Frontal cortex (tissue), 4 donors: Measurements from ENCODE around the gene PIK3R2. TPM values are rescaled to one million over a fixed set of nuclear protein-coding genes. Genes with fewer than 3 reads are reported as not detected.
A peak's percentile ranks its signal among the peaks of the same experiment; 100 is the strongest.

ENCODE experiments used
- DNase-seq, 2 donors: peaks; one replicate each; pipeline ENCODE4 v3.0.0; 2012; ENCODE audit warnings: low spot score in 2 of 2
- FAIRE-seq: peaks from 2 replicates; lab custom pipeline; 2012; peaks lifted over from hg19 to GRCh38; lab: Jason Lieb, UNC
- total RNA-seq: library from RNA; depleted of rRNA; stranded (reverse); fragments of >200 nt; gene quantifications from one replicate; pipeline ENCODE4 v1.2.3, GENCODE V29; 2014
- donor health status: control.
- donor health status: control.
- donor health status: control.

The PIK3R2 gene
- total RNA-seq, 1 donor from 2014 or later = 24.9 TPM

- peak in 1 of 2 donors; percentile 40 for DNase-seq
- no peak for FAIRE-seq
Observed at GRCh38 chr19:18168673-18169381, 15.9 kb downstream of the PIK3R2 start.

DNA sequence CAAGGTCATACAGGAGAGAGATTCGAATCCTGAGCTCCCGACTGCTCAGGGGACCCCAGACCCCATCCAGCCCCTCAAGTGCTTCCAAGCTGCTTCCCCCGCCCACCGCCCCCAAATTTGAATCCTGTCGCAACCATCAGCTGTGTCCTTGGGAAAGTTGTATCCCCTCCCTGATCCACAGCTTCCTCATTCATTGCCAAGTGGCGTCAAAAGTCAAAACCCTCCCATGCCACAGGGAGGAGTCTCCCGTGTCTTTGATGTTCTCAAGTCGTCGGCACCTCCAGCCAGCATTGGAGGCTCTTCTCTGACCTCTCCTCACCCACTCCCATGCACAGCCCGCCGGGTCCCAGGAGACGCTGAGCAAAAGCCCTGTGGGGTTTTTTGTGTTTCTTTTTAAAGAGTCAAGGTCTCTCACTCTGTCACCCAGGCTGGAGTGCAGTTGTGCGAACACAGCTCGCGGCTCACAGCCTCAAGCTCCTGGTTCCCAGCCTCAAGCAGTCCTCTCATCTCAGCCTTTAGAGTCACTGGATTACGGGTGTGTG is 17.8 kb downstream of the PIK3R2 start:
- FAIRE-seq (no peak), DNase-seq (peak in 1 of 2 donors; percentile 53)

GRCh38 chr19:18171605-18172327 is 18.8 kb downstream of the PIK3R2 start:
- DNase-seq (peak in 1 of 2 donors; percentile 34), FAIRE-seq (no peak)

- FAIRE-seq (no peak), DNase-seq (peak in 1 of 2 donors; percentile 24)
Observed at GRCh38 chr19:18172331-18173053, 19.5 kb downstream of the PIK3R2 start.

GRCh38 chr19:18173054-18173571 is 20.1 kb downstream of the PIK3R2 start:
- FAIRE-seq (no peak), DNase-seq (peak in 1 of 2 donors; percentile 29)

- FAIRE-seq = no peak
Observed at GRCh38 chr19:18173572-18174288, 20.8 kb downstream of the PIK3R2 start, which contains the start of gene IFI30. IFI30 (plus strand) TSS chr19:18173813; CDS start chr19:18173842, 29 bp downstream.

DNA sequence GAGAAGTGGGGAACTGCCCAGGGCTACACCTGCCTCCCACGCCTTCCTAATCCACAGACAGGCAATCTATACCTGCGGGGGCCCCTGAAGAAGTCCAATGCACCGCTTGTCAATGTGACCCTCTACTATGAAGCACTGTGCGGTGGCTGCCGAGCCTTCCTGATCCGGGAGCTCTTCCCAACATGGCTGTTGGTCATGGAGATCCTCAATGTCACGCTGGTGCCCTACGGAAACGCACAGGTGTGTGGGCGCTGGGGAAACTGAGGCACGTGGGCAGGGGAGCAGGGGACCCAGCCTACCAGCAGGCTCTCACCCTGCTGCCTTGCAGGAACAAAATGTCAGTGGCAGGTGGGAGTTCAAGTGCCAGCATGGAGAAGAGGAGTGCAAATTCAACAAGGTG is 22.0 kb downstream of the PIK3R2 start:
- no peak for FAIRE-seq
- peak in 1 of 2 donors; percentile 6 for DNase-seq

More at GRCh38 chr19:18173572-18174288, 20.8 kb downstream of the PIK3R2 start, which contains the start of gene IFI30:
- DNase-seq = peak; percentile 53 to 80

DNA sequence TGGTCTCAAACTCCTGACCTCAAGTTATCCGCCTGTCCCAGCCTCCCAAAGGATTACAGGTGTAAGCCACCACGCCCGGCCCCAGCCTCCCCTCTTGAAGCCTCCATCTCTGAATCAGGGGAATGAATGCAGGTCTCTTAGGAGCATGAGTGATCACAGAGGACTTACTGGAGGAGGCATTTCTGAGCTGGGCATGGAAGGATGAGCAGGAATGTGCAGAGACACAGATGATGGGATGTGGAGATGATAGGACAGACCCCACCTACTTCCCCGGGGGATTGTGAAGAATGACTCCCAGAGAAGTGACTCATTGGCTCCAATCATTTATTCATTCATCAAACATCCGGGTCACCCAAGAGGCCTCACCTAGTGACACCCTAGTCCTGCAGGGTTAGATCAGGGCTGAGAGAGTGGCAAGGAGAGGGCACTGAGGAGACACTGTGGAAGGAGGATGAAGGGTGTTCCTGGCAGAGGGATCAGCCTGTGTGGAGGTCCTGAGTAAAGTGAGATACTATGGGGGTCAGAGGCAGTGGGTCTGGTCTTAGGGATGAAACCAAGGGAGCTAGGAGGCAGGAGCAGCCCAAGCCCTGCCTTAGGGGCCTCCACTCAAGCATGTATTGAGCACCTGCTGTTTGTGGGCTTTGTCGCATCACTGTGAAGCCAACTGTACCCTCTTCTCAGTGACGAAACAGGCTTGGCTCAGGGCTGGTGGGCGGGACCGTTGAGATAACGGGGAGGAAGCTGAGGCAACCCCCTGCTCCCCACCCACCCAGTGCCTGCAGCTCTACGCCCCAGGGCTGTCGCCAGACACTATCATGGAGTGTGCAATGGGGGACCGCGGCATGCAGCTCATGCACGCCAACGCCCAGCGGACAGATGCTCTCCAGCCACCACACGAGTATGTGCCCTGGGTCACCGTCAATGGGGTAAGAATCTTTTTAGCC is 23.7 kb downstream of the PIK3R2 start:
- DNase-seq (peak in 1 of 2 donors; percentile 2), FAIRE-seq (no peak)

GRCh38 chr19:18179957-18180356 is 27.0 kb downstream of the PIK3R2 start:
- DNase-seq (peak in 1 of 2 donors; percentile 1), FAIRE-seq (no peak)

- DNase-seq = no peak
- FAIRE-seq = no peak
Observed at GRCh38 chr19:18183529-18183928, 30.6 kb downstream of the PIK3R2 start.

DNA sequence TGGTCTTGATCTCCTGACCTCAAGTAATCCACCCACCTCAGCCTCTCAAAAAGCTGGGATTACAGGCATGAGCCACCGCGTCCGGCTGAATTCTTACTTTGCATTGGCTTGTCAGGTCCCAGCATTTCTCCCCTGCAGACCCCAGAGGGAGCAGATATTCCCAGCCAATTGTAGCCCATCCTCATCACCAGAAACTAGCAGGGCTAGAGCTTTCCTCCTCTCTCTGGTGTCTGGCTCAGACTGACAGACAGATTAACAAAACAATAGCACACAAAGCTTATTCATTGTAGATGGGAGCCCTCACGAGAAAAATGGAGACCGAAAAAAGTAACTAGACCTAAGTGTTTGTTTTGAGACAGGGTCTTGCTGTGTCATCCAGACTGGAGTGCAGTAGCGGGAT is 32.6 kb downstream of the PIK3R2 start:
- no peak for DNase-seq
- no peak for FAIRE-seq

DNA sequence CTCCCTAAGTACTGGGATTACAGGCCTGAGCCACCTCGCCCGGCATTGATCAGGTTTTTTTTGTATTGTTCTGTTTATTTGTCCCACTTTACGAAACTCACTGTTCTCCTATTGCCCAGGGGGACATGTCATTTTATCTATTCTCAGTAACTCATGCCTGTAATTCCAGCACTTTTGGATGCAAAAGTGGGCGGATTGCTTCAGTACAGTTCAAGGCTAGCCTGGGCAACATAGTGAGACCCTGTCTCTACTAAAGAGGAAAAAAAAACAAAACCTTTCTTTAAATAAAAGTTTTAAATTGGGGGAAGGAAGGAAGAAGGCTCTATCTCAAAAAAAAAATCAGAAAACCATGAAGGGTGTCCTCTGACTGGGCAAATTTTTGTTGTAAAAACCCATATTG is 37.3 kb downstream of the PIK3R2 start:
- FAIRE-seq (no peak), DNase-seq (no peak)

GRCh38 chr19:18191640-18192062 is 38.7 kb downstream of the PIK3R2 start:
- DNase-seq = no peak
- no peak for FAIRE-seq

DNA sequence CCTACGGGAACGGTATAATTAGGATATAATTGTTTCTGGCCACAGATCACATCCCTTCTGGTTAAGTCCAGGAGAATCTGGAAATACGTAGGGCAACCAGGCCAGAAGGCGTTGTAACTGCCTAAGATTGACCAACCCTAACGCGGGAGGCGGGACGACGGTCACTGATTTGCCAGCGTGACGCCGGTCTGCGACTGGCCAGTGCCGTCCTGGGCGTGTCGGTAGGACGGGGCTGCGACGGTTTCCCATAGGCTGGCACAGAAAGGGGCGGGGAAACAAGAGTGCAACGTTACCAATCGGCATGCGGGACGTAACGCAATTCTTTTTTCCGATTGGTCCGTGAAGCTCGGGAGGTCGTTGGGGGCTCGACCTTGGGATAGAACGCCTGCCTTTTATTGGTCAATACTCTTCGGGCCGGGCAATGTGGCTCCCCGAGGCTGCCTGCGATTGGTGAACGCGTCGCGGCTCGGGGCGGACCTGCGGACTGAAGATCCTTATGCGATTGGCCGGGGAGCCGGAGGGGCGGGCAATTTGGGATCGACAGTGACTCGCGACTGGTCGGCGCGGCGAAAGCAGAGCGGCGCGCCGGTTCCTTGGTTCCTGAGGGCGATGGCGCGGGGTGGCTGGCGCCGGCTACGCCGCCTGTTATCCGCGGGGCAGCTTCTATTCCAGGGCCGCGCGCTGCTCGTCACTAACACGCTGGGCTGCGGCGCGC is 39.9 kb downstream of the PIK3R2 start, which contains the start of gene MPV17L2:
Gene MPV17L2 (plus strand): TSS at position 546 of the 715 bp plus-strand sequence. CDS start 64 bp downstream, at position 610.
- FAIRE-seq (peak; percentile 99), DNase-seq (peak; percentile 92 to 93)

GRCh38 chr19:18193388-18194180 is 40.6 kb downstream of the PIK3R2 start:
- FAIRE-seq (no peak), DNase-seq (no peak)

DNA sequence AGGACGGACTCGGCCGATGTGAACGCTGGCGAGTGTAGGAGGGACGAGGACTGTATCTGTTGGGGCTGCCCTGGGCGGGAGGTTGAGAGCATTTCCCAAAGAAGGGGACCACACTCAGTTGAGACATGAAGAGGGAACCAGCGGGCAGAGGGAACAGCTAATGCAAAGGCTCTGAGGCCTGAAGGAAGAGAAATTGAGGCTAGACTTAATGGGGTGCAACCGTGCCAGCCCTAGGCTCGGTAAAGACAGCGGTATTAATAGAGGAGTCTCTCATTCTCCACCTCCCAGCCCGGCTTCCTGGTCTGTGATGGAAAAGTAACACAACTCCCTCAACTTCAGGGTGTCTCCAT is 41.2 kb downstream of the PIK3R2 start:
- no peak for DNase-seq
- no peak for FAIRE-seq
